Muscle layer of colon (tissue), 2 donors: Measurements from ENCODE around the gene CFB.
"Not testable (repeated sequence)": the region's sequence is repeated elsewhere in the genome, so short reads cannot be mapped to it uniquely, and the experiment has no call there.

Experiments used
- H3K27ac ChIP-seq: one replicate; pipeline ENCODE4 v1.7.0; 2013; ENCODE audit warnings: low read depth, mild to moderate bottlenecking, low read length, moderate library complexity
- H3K27me3 ChIP-seq, 2 donors: one replicate each; pipeline ENCODE4 v1.7.0; 2013; ENCODE audit warnings: low read length in 2 of 2, mild to moderate bottlenecking in 2 of 2; ENCODE audit not compliant: insufficient read depth in 2 of 2, control insufficient read depth in 1 of 2
- H3K36me3 ChIP-seq: one replicate; pipeline ENCODE4 v1.7.0; 2013; ENCODE audit warnings: mild to moderate bottlenecking, low read length; ENCODE audit not compliant: insufficient read depth
- H3K4me1 ChIP-seq: one replicate; pipeline ENCODE4 v1.7.0; 2013; ENCODE audit warnings: mild to moderate bottlenecking, low read length; ENCODE audit not compliant: insufficient read depth
- H3K4me3 ChIP-seq, 2 donors: one replicate each; pipeline ENCODE4 v1.7.0; 2013; ENCODE audit warnings: low read length in 2 of 2, low read depth in 1 of 2, mild to moderate bottlenecking in 1 of 2, moderate library complexity in 1 of 2
- H3K9ac ChIP-seq: one replicate; pipeline ENCODE4 v1.7.0; 2013; ENCODE audit warnings: low read length
- H3K9me3 ChIP-seq: one replicate; pipeline ENCODE4 v1.7.0; 2013; ENCODE audit warnings: mild to moderate bottlenecking, low read length
- donor health status: abdominal sarcoma.
- donor health status: Adenocarcinoma of cecum.

The CFB gene

DNA sequence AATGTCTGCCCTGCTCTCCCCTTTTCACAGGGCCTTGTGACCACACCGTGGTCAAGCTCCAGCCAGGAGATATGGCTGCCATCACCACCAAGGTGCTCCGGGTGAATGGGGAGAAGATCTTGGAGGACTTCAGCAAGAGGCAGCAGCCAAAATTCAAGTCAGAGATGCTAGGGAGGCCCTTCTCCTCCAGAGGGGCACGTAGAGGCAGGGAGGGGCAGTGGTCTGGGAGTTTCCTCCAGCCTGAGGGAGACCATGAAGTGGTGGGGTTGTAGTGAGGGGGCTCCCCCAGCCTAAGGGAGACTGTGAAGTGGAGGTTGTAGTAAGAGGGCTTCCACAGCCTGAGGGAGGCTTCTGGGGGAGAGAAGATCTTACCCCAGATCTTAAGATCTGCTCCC is 22.0 kb downstream of the CFB start:
- Histone ChIP-seq H3K27ac (no peak overlapping the region), H3K4me1 (peaks cover 15% of the 10 kb centered on the region)

GRCh38 chr6:31968326-31968725 is 22.4 kb downstream of the CFB start:
- peaks cover 70% of the 10 kb centered on the region for H3K36me3 ChIP-seq
- H3K9me3 ChIP-seq = no peaks in the 10 kb centered on the region

More for the DNA sequence above, 22.0 kb downstream of the CFB start:
- no peak overlapping the region for H3K4me3 ChIP-seq
- H3K27me3 ChIP-seq = no peaks in the 10 kb centered on the region
- no peak overlapping the region for H3K9ac ChIP-seq
- no peaks in the 10 kb centered on the region for H3K9me3 ChIP-seq
- H3K36me3 ChIP-seq = peaks cover 74% of the 10 kb centered on the region

DNA sequence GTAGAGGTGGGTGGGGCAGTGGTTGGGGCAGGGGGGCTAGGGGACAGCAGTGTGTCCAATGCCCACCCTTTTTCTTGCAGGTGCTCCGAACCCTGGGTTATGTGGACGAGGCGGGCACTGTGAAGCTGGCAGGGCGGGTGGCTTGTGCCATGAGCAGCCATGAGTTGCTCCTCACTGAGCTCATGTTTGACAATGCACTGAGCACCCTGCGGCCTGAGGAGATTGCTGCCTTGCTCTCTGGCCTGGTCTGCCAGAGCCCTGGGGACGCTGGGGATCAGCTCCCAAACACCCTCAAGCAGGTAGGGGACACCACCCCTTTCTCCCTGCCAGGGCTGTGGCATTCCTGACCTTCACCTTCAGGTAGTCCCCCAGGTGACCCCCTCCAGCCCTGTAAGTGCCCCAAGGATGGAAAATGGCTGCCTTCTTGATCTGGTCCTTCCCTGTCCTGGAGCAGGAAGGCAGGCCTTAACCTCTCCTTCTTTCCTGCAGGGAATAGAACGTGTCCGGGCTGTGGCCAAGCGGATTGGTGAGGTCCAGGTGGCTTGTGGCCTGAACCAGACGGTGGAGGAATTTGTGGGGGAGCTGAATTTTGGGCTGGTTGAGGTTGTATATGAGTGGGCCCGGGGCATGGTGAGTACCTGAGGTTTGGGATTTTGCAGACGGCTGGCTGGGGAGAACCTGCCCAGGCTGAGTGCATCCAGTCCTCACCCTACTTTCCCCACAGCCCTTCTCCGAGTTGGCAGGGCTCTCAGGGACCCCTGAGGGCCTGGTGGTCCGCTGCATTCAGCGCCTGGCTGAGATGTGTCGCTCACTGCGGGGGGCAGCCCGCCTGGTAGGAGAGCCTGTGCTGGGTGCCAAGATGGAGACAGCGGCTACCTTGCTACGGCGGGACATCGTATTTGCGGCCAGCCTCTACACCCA is 23.2 kb downstream of the CFB start:
- peaks cover 63% of the 10 kb centered on the region for H3K36me3 ChIP-seq
- peaks cover 25% of the 10 kb centered on the region for H3K4me1 ChIP-seq
- H3K9ac ChIP-seq = no peak overlapping the region
- H3K27ac ChIP-seq = no peak overlapping the region
- no peak overlapping the region for H3K4me3 ChIP-seq
- no peaks in the 10 kb centered on the region for H3K9me3 ChIP-seq
- H3K27me3 ChIP-seq = no peaks in the 10 kb centered on the region

More at GRCh38 chr6:31968326-31968725, 22.4 kb downstream of the CFB start:
- H3K4me1 ChIP-seq = peaks cover 19% of the 10 kb centered on the region
- H3K9ac ChIP-seq = no peak overlapping the region
- H3K27me3 ChIP-seq = no peaks in the 10 kb centered on the region
- H3K4me3 ChIP-seq = no peak overlapping the region
- no peak overlapping the region for H3K27ac ChIP-seq

- H3K4me3 ChIP-seq = no peak overlapping the region
- no peak overlapping the region for H3K9ac ChIP-seq
- H3K27me3 ChIP-seq = no peaks in the 10 kb centered on the region
- no peaks in the 10 kb centered on the region for H3K9me3 ChIP-seq
- peak overlapping the region; percentile 82 for H3K27ac ChIP-seq
- peaks cover 54% of the 10 kb centered on the region for H3K36me3 ChIP-seq
- peaks cover 25% of the 10 kb centered on the region for H3K4me1 ChIP-seq
Measured at GRCh38 chr6:31969712-31970603, 24.1 kb downstream of the CFB start.

GRCh38 chr6:31970604-31971271 is 24.8 kb downstream of the CFB start:
- peak overlapping the region; percentile 14 to 72 for H3K4me3 ChIP-seq
- peak overlapping the region; percentile 88 for H3K9ac ChIP-seq
- H3K9me3 ChIP-seq = no peaks in the 10 kb centered on the region
- peak overlapping the region; percentile 82 for H3K27ac ChIP-seq
- H3K4me1 ChIP-seq = peaks cover 25% of the 10 kb centered on the region
- peaks cover 46% of the 10 kb centered on the region for H3K36me3 ChIP-seq
- no peaks in the 10 kb centered on the region for H3K27me3 ChIP-seq

GRCh38 chr6:31971279-31971992 is 25.5 kb downstream of the CFB start:
- Histone ChIP-seq H3K9me3 (no peaks in the 10 kb centered on the region), H3K9ac (peak overlapping the region; percentile 88), H3K27ac (peak overlapping the region; percentile 82), H3K27me3 (no peaks in the 10 kb centered on the region), H3K4me1 (peaks cover 25% of the 10 kb centered on the region), H3K36me3 (peaks cover 39% of the 10 kb centered on the region), H3K4me3 (peak overlapping the region; percentile 69 to 72)

DNA sequence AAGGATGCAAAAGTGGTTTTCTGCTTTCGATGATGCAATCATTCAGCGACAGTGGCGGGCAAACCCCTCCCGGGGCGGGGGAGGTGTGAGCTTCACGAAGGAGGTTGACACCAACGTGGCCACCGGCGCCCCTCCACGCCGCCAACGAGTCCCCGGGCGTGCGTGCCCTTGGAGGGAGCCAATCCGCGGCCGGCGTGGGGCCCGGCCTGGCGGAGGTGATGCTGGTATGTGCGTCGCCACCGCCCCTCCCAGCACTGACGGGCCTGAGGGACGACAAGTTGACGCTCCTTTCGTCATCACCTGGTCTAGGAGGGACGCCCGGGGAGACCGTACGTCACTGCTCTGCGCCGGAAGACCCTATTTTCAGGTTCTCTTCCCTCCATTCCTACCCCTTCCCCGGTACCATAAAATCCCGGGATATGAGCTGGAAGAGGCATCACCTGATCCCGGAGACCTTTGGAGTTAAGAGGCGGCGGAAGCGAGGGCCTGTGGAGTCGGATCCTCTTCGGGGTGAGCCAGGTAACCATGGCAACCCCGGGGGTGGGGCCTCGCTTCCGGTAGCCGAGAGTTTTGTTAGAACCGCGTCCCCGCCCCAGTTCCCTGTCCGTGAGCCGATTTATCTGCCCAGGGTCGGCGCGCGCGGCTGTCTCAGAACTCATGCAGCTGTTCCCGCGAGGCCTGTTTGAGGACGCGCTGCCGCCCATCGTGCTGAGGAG is 26.3 kb downstream of the CFB start, which contains the start of gene DXO:
TSS of gene DXO (minus strand) at position 146 of the 716 bp plus-strand sequence. CDS start 463 bp downstream, outside the sequence.
- no peaks in the 10 kb centered on the region for H3K27me3 ChIP-seq
- peak within 1 kb of the TSS; percentile 69 to 72 for H3K4me3 ChIP-seq
- H3K9ac ChIP-seq = peak within 1 kb of the TSS; percentile 88
- peaks cover 25% of the 10 kb centered on the region for H3K4me1 ChIP-seq
- H3K36me3 ChIP-seq = peaks cover 32% of the 10 kb centered on the region
- no peaks in the 10 kb centered on the region for H3K9me3 ChIP-seq
- peak within 1 kb of the TSS; percentile 82 for H3K27ac ChIP-seq

DNA sequence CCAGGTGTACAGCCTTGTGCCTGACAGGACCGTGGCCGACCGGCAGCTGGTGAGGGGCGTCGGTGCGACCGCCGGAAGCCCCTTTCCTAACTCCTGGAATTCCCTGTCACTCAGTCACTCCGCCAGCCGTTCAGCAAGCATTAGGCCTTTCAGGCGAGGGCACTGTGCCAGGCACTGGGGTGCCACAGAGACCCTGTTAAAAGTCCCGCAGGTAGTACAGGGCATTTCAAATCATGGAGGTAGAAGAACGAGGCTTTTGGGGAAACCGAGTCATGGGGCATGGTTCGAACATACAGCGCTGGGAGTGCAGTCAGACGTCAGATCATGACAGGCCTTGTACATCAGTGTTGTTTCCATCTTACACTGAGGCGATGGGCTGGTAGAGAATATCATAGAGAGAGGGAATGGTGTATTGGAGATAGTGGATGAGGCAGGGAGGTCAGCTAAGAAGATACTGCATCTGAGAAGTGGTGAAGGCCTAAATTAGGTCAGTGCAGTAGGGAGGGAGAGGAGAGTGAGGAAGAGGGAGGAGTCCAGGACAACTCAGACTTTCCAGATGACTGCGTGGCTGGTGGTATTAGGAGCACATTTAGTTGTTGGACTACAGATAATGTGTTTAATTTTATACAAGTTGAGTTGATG is 26.9 kb downstream of the CFB start:
- Histone ChIP-seq H3K9ac (peak overlapping the region; percentile 88), H3K27me3 (no peaks in the 10 kb centered on the region), H3K4me1 (peaks cover 25% of the 10 kb centered on the region), H3K36me3 (peaks cover 25% of the 10 kb centered on the region), H3K9me3 (no peaks in the 10 kb centered on the region), H3K27ac (peak overlapping the region; percentile 82), H3K4me3 (peak overlapping the region; percentile 69 to 72)

DNA sequence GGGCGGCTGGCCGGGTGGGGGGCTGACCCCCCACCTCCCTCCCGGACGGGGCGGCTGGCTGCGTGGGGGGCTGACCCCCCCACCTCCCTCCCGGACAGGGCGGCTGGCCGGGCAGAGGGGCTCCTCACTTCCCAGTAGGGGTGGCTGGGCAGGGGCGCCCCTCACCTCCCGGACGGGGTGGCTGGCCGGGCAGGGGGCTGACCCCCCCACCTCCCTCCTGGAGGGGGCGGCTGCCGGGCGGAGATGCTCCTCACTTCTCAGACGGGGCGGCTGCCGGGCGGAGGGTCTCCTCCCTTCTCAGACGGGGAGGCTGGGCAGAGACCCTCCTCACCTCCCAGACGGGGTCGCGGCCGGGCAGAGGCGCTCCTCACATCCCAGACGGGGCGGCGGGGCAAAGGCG is 30.2 kb downstream of the CFB start:
- not testable (repeated sequence) for H3K27me3 ChIP-seq, H3K36me3 ChIP-seq, H3K4me3 ChIP-seq, H3K27ac ChIP-seq, H3K9ac ChIP-seq, H3K9me3 ChIP-seq
- H3K4me1 ChIP-seq = peaks cover 21% of the 10 kb centered on the region
